Neural crest cell (in vitro differentiated cells): ENCODE results near the gene SPRN. TPM values are rescaled to one million over a fixed set of nuclear protein-coding genes. Genes with fewer than 3 reads are reported as not detected.
"Not testable (repeated sequence)": the region's sequence is repeated elsewhere in the genome, so short reads cannot be mapped to it uniquely, and the experiment has no call there.

ENCODE experiments used
- DNase-seq: peaks from one replicate; pipeline ENCODE4 v3.0.0; 2021; ENCODE audit warnings: low read depth, mixed read lengths, low spot score
- H3K27ac Mint-ChIP-seq: one replicate; pipeline ENCODE4 v1.8.0; 2021; ENCODE audit warnings: mild to moderate bottlenecking, mixed read lengths; ENCODE audit not compliant: unreplicated experiment
- H3K27me3 Mint-ChIP-seq: 2 replicates; pipeline ENCODE4 v1.8.0; 2021; ENCODE audit warnings: low read depth, mild to moderate bottlenecking, mixed read lengths
- H3K36me3 Mint-ChIP-seq: 2 replicates; pipeline ENCODE4 v1.8.0; 2021; ENCODE audit warnings: low read depth, mild to moderate bottlenecking, mixed read lengths
- H3K4me1 Mint-ChIP-seq: 2 replicates; pipeline ENCODE4 v1.8.0; 2021; ENCODE audit warnings: mixed read lengths
- H3K4me3 Mint-ChIP-seq: one replicate; pipeline ENCODE4 v1.8.0; 2021; ENCODE audit warnings: mild to moderate bottlenecking, mixed read lengths
- H3K9me3 Mint-ChIP-seq: 2 replicates; pipeline ENCODE4 v1.8.0; 2021; ENCODE audit warnings: mixed read lengths
- total RNA-seq: library from RNA; stranded (reverse); gene quantifications from 2 replicates; pipeline ENCODE4 v1.2.1, GENCODE V29; 2021
- TF ChIP-seq, protein P1 (sequence below): fragments of 200-600 bp; sonication (generic); conservative IDR thresholded peaks from 2 replicates; pipeline ENCODE4 v1.5.0; 2021; ENCODE audit warnings: antibody characterized with exemption, mild to moderate bottlenecking

SPRN gene
- total RNA-seq, 1 donor from 2014 or later = 0.37 TPM

GRCh38 chr10:133390597-133391248 lies 33.7 kb downstream of the SPRN start:
- Mint-ChIP-seq H3K9me3 (no peaks in the 10 kb centered on the region), H3K36me3 (no peaks in the 10 kb centered on the region), H3K27ac (no peak overlapping the region), H3K4me3 (peak overlapping the region; percentile 61), H3K27me3 (no peaks in the 10 kb centered on the region), H3K4me1 (peaks cover 14% of the 10 kb centered on the region)
- TF ChIP-seq, protein P1, sequence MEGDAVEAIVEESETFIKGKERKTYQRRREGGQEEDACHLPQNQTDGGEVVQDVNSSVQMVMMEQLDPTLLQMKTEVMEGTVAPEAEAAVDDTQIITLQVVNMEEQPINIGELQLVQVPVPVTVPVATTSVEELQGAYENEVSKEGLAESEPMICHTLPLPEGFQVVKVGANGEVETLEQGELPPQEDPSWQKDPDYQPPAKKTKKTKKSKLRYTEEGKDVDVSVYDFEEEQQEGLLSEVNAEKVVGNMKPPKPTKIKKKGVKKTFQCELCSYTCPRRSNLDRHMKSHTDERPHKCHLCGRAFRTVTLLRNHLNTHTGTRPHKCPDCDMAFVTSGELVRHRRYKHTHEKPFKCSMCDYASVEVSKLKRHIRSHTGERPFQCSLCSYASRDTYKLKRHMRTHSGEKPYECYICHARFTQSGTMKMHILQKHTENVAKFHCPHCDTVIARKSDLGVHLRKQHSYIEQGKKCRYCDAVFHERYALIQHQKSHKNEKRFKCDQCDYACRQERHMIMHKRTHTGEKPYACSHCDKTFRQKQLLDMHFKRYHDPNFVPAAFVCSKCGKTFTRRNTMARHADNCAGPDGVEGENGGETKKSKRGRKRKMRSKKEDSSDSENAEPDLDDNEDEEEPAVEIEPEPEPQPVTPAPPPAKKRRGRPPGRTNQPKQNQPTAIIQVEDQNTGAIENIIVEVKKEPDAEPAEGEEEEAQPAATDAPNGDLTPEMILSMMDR = no peak
- DNase-seq = no peak

DNA sequence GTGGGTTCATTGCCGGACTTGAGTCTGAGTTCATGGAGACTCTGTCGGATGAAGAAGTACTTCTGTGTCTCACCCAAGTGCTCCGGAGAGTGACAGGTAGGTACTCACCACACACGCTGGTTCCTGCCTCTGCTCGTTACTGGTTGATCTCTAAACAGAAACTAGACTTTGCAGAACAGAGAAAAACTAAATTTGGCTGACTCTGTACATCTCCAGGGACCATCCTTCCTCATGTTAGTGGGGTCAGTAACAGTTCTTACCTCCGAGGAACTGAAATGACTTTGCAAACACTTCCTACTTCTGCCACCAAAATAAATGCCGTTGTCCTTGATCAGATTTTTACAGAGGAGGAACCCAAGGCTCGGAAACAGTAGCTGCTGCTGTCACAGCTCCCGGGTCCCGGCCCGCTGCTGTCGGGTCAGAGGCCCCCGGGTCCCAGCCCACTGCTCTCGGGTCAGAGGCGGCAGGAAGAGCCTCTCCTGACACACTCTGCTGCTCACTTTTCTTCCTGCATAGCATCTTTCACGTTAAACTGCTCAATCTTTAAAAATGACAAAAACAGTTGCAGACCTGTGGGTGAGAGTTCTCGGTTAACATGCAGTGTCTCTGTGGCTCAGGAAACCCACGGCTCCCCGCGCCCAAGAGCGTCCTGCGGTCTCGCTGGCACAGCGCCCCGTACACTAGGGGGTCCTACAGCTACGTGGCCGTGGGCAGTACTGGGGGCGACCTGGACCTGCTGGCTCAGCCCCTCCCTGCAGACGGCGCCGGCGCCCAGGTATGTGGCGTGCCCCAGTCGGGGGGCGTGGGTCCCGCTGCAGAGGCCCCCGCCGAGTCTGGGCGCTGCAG lies 35.2 kb downstream of the SPRN start:
- no peak overlapping the region for H3K27ac Mint-ChIP-seq
- H3K9me3 Mint-ChIP-seq = no peaks in the 10 kb centered on the region
- no peak for DNase-seq
- TF ChIP-seq, protein P1 = no peak
- peaks cover 4% of the 10 kb centered on the region for H3K4me1 Mint-ChIP-seq
- no peaks in the 10 kb centered on the region for H3K27me3 Mint-ChIP-seq
- no peaks in the 10 kb centered on the region for H3K36me3 Mint-ChIP-seq
- H3K4me3 Mint-ChIP-seq = peak overlapping the region; percentile 8

DNA sequence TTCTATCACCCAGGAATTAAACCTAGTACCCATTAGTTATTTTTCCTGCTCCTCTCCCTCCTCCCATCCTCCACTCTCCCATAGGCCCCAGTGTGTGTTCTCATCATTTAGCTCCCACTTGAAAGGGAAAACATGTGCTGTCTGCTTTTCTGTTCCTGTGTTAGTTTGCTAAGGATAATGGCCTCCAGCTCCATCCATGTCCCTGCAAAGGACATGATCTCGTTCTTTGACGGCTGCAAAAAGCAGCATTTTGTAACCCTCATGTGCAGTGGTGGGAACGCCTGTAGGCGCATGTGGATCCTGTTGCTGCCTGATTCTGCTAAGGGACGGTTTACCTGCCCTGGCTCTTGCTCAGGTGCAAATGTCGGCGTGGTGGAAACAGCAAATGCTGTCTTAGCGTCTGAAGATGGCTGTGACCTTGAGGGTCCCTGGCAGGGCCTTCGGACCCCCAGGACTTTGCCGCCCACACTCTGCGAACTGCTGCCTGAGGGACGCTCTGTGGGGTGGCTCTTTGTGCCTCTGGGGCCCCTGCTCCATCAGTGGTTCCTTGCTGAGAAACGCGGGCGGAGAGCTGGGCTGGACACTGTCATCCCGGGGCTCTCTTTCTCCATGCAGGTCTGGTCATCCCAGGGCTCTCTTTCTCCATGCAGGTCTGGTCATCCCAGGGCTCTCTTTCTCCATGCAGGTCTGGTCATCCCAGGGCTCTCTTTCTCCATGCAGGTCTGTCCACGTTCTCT lies 36.0 kb downstream of the SPRN start:
- Mint-ChIP-seq H3K9me3 (no peaks in the 10 kb centered on the region), H3K4me3 (peak overlapping the region; percentile 56), H3K36me3 (no peaks in the 10 kb centered on the region), H3K27me3 (no peaks in the 10 kb centered on the region), H3K4me1 (peaks cover 4% of the 10 kb centered on the region), H3K27ac (no peak overlapping the region)
- TF ChIP-seq, protein P1 = no peak
- no peak for DNase-seq

DNA sequence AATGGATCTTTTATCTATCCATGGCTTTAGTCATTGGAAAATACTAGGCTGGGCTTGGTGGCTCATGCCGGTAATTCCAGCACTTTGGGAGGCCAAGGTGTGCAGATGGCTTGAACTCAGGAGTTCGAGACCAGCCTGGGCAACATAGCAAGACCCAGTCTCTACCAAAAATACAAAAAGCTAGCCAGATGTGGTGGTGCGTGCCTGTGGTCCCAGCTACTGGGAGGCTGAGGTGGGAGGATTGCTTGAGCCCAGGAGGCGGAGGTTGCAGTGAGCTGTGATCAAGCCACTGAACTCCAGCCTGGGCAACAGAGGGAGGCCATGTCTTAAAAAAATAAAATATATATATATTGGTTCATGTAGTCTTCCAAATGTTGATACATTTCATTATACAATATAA lies 37.5 kb downstream of the SPRN start:
- H3K4me1 Mint-ChIP-seq, H3K27ac Mint-ChIP-seq, DNase-seq, H3K27me3 Mint-ChIP-seq, H3K36me3 Mint-ChIP-seq, H3K4me3 Mint-ChIP-seq, H3K9me3 Mint-ChIP-seq: not testable (repeated sequence)

GRCh38 chr10:133385214-133385613 lies 39.2 kb downstream of the SPRN start:
- Mint-ChIP-seq H3K9me3 (no peaks in the 10 kb centered on the region), H3K27me3 (no peaks in the 10 kb centered on the region), H3K36me3 (no peaks in the 10 kb centered on the region), H3K27ac (no peak overlapping the region), H3K4me3 (no peak overlapping the region), H3K4me1 (peaks cover 11% of the 10 kb centered on the region)
- TF ChIP-seq, protein P1 = no peak
- no peak for DNase-seq
